ENCODE measurements around the gene CDK2AP2.

GRCh38 chr11:67538823-67539505 lies 31.0 kb upstream of the CDK2AP2 start:
- TF ChIP-seq ETV6 (conservative IDR thresholded peaks at IDR 0.05 in 1 of 2, IDR thresholded peaks at IDR 0.05 in 1 of 2; ENCODE audit: borderline replicate concordance in 1 of 2, low read depth in 1 of 2): no peak
- no peak for TF ChIP-seq CTCF (IDR thresholded peaks at IDR 0.05 in 2 of 3, conservative IDR thresholded peaks at IDR 0.05 in 1 of 3; ENCODE audit: control insufficient read depth in 2 of 3, extremely low read depth in 1 of 3, insufficient read depth in 1 of 3, low read depth in 3 of 3, low read length in 3 of 3)
- TF ChIP-seq JUND (IDR thresholded peaks at IDR 0.05; ENCODE audit: low read depth, low read length): no peak
- no peak for TF ChIP-seq CEBPB (IDR thresholded peaks at IDR 0.05; ENCODE audit: borderline replicate concordance in 1 of 2, low read depth in 2 of 2, low read length in 2 of 2)
- TF ChIP-seq SRF (IDR thresholded peaks at IDR 0.05; ENCODE audit: low read depth in 2 of 2, low read length in 2 of 2): no peak
- no peak for TF ChIP-seq POLR2A (IDR thresholded peaks at IDR 0.05; ENCODE audit: low read depth, low read length)
- no peak for TF ChIP-seq USF2 (IDR thresholded peaks at IDR 0.05; ENCODE audit: borderline replicate concordance, low read depth, low read length)
- TF ChIP-seq CREB1 (IDR thresholded peaks at IDR 0.05; ENCODE audit: low read depth): no peak
- no peak for TF ChIP-seq WRNIP1 (IDR thresholded peaks at IDR 0.05; ENCODE audit: borderline replicate concordance, low read depth, low read length)

All from GM12878 (cell line).